Sigmoid colon (tissue), 4 donors: ENCODE results near the gene PCLAF.

Source experiments
- CTCF ChIP-seq, 4 experiments: fragments of 450-650 bp in 3 of 4; fragments of 200-600 bp in 1 of 4; IDR thresholded peaks; one replicate each; pipeline ENCODE4 v1.5.1; 2016 to 2019; ENCODE audit warnings: antibody characterized with exemption in 4 of 4, mild to moderate bottlenecking in 3 of 4, moderate library complexity in 2 of 4
- EP300 ChIP-seq, 4 donors: sonication (generic); formaldehyde crosslinking; IDR thresholded peaks; one replicate each; pipeline ENCODE4 v1.6.1; 2017; ENCODE audit warnings: antibody characterized with exemption in 4 of 4
- POLR2A ChIP-seq, 2 donors: fragments of 450-650 bp; IDR thresholded peaks; one replicate each; pipeline ENCODE4 v1.6.1; 2016; ENCODE audit warnings: antibody characterized with exemption in 2 of 2, mild to moderate bottlenecking in 2 of 2, moderate library complexity in 2 of 2
- POLR2AphosphoS5 ChIP-seq, 4 donors: sonication (generic); formaldehyde crosslinking; IDR thresholded peaks; one replicate each; pipeline ENCODE4 v1.6.1; 2017; ENCODE audit warnings: antibody characterized with exemption in 4 of 4

- TF ChIP-seq CTCF (IDR thresholded peaks at IDR 0.05) (no peak), POLR2A (IDR thresholded peaks at IDR 0.05) (no peak), POLR2AphosphoS5 (IDR thresholded peaks at IDR 0.05) (no peak), EP300 (IDR thresholded peaks at IDR 0.05) (no peak)
Observed at GRCh38 chr15:64348455-64348854, 32.8 kb downstream of the PCLAF start.
